Lower leg skin (tissue), 3 donors: ENCODE data around the gene CD109.

ENCODE experiments used
- POLR2A ChIP-seq, 2 donors: fragments of 450-650 bp; IDR thresholded peaks; one replicate each; pipeline ENCODE4 v1.6.1; 2016 to 2017; ENCODE audit warnings: antibody characterized with exemption in 2 of 2, mild to moderate bottlenecking in 1 of 2, moderate library complexity in 1 of 2
- TF ChIP-seq, protein P1 (sequence below), 3 donors: fragments of 450-650 bp; IDR thresholded peaks; one replicate each; pipeline ENCODE4 v1.5.1; 2016; ENCODE audit warnings: antibody characterized with exemption in 3 of 3, mild to moderate bottlenecking in 3 of 3, moderate library complexity in 2 of 3

DNA sequence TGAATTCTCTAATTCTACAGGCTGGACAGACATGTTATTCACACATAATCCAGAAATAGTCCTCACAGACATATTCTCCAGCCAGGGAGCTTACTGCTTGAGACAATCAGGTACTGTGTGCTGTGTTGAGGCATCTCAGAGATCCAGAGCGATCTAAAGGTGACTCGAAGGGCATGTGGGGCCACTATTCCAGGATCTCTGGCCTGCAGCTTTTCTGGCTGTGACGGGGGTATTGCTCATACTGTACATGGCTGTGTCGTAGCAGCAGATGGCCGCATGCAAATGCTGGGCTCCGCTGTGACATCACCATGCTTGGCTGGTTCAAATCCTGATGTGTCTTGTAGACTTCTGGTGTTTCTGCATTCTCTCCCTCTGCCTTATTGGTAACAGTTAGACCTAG is 37.8 kb downstream of the CD109 start:
- TF ChIP-seq, protein P1, sequence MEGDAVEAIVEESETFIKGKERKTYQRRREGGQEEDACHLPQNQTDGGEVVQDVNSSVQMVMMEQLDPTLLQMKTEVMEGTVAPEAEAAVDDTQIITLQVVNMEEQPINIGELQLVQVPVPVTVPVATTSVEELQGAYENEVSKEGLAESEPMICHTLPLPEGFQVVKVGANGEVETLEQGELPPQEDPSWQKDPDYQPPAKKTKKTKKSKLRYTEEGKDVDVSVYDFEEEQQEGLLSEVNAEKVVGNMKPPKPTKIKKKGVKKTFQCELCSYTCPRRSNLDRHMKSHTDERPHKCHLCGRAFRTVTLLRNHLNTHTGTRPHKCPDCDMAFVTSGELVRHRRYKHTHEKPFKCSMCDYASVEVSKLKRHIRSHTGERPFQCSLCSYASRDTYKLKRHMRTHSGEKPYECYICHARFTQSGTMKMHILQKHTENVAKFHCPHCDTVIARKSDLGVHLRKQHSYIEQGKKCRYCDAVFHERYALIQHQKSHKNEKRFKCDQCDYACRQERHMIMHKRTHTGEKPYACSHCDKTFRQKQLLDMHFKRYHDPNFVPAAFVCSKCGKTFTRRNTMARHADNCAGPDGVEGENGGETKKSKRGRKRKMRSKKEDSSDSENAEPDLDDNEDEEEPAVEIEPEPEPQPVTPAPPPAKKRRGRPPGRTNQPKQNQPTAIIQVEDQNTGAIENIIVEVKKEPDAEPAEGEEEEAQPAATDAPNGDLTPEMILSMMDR (IDR thresholded peaks at IDR 0.05): no peak
- no peak for TF ChIP-seq POLR2A (IDR thresholded peaks at IDR 0.05)
